TTC549 (cell line): ENCODE data around the gene ZCCHC2.

Source experiments
- FAIRE-seq: peaks from 2 replicates; lab custom pipeline; 2012; peaks lifted over from hg19 to GRCh38; lab: Jason Lieb, UNC

The ZCCHC2 gene

DNA sequence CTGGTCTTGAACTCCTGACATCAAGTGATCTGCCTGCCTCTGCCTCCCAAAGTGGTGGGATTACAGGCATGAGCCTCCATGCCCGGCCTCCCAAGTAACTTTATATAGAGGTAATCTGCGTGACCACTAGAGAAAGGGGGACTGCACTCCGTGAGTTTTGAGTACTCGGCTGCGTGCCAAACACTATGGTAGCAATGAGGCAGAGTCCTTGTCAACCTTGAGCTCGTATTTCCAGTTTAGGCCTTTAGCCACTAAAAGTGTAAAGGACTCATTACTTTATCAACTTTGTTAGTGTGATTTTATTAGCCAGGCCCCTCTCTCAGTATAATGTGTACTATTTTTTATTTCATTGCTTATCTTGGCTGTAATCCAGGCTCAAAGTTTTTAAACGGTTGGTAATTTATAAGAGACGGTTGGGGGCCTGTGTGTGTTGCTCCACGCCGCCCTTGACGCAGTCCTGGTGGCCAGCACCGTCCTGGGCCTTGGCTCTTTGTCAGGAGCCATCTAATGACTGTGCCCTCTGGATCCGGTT is 56.2 kb downstream of the ZCCHC2 start:
- FAIRE-seq: no peak

- no peak for FAIRE-seq
Observed at GRCh38 chr18:62583376-62583775, 60.6 kb downstream of the ZCCHC2 start.

DNA sequence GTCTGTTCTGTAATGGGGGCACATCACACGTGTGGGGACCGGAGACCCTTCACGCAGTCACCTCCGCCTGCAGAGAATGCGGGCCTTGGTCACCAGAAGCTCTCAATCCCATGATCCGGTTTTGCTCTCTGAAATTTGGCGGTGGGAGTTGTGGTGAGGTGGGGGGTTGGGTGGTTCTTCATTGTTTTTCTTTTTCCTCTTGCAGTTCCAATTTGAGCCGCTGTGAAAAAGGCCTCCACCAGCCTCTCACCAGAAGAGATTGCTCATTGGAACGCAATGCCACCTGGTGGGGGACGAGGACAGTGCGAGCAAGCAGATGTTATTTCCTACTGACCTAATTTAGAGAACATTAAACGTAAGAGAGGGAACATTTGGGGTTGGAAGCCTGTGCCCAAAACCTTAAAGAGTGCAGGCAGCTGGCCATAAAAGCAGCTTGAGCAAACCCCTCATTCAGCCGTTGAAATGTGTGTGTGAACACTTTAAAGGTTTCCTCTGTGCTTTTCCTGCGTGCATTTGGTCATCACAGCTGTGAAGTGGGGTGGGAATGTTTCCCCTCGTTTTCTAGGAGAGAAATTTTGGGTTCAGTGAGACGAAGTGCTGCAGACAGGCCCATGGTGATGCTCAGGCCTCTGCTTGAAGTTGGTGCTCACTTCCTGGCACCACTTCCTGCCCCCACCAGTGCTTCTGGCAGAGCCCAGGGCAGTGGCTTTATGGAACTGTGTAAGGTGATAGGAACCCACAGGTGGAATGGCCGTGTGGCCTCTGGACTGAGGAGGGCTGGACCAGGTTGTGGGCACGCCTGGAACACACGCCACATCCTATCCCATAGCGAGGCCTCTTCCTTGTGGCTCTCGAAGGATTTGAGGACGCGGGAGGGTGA is 61.7 kb downstream of the ZCCHC2 start:
- peak; percentile 58 for FAIRE-seq

DNA sequence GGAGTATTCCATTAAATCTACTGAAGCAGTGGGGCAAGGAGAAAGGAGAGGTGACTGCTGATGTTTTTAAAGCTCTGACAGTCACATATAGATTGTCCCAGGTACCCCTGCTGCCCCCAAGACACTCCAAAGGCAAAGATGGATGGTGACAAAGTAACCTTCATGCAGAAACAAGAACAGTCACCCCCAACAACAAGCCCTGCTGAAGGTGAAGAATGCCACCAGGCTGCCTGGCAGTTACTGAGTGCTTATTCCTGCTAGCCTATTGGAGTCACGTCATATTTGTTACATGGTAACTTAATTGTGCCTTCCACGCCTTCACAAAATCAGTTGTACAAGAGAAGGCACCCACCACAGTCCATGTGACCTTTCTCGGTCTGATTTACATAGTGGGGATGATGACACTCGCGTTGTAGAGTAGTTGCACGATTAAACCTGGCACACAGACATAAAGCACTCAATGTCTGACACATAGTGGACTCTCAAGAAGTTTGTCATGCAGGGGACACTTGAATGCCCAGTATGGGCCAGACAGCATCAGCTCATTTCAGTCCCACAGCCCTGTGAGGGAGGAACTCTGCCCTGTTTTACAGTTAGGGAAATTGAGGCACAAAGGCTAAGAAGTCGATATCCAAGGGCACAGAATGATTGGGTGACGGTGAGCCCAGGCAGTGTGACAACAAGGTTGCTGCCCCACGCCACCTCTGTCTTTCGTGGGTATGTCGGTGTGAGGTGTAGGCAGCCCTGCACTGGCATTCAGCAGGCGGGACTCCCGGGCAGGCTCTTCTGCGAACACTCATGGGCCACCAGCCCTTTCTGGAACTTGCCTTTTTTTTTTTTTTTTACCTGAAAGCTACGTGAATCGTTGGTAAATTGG is 62.7 kb downstream of the ZCCHC2 start:
- FAIRE-seq: no peak

- no peak for FAIRE-seq
Observed at GRCh38 chr18:62586151-62586774, 63.4 kb downstream of the ZCCHC2 start.

- FAIRE-seq: no peak
Observed at GRCh38 chr18:62586781-62587487, 64.1 kb downstream of the ZCCHC2 start.

DNA sequence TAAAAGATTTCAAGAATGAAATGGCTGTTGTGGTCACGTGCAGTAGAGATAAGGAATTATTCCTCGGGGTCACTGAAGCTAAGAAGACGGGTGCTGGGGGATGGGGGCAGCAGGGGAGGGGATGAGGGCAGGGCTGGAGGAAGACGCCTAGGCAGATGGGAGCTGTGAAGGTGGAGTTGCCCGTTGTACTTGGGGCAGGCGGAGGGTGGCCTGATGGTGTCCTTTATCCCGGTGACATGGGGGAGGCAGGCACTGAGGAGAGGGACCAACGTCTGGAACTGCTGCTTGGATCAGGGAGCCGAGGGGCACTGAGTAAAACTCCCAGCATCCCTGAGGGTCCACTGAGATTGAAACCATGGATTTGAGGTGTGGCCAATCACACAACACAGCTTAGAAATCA is 64.9 kb downstream of the ZCCHC2 start:
- FAIRE-seq: no peak

DNA sequence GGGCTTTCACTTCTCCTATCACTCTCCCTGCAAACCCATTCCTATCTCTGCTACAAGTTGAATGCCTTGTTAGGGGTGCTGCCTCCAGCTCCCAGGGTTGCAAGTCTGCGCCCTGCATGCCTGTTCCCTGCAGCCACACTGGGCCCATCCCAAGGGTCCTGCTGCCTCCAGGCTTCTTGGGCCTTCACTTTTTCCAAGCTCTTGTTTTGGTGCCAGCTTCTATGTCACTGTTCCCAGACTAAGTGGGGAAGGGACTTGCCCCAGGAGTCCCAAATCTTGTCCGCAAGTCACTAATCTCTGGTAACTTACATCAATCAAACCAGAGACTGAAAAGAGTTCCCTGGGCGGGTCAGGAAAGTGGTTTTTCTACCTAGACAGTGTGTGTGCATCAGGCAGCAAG is 65.4 kb downstream of the ZCCHC2 start:
- FAIRE-seq: no peak

- no peak for FAIRE-seq
Observed at GRCh38 chr18:62590799-62591590, 68.2 kb downstream of the ZCCHC2 start.

GRCh38 chr18:62596145-62597005 is 73.5 kb downstream of the ZCCHC2 start:
- FAIRE-seq: no peak

DNA sequence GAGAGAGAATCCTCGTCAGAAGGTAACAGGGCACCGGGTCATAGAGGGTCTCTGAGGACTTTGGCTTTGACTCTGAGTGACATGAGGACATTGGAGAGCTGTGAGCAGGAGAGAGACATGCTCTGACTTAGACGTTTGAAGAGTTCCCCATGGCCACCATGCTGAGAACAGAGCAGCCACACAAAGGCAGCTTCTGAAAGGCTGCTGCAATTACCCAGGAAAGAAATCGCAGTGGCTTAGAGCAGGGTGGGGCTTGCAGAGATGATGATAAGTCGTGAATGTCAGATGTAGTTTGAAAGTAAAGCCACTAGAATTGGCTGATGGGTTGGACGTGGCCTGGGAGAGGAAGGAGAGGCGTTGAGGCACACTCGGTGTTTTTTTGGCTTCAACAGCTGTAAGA is 79.0 kb downstream of the ZCCHC2 start:
- no peak for FAIRE-seq

- no peak for FAIRE-seq
Observed at GRCh38 chr18:62602706-62603105, 79.9 kb downstream of the ZCCHC2 start.

GRCh38 chr18:62603211-62603610 is 80.4 kb downstream of the ZCCHC2 start:
- FAIRE-seq: no peak

DNA sequence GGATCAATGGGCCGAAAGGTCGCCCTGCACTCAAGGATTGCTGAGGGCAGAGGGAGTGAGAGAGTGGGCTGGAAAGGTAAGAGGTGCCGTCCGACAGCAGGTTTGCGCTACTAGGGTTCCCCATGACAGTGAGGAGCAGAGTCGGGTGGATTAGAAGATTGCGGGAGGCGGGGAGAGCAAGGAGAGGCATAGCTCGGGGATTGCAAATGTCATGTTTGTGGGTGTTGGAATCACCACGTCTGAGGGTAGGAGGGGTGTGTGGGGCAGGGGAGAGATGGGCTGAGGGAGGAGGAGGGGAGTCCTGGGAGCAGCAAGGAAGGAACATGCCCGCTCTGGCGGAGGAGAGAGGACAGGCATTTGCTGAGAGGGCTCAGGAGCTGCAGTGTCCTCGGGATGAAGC is 81.2 kb downstream of the ZCCHC2 start:
- FAIRE-seq: no peak

GRCh38 chr18:62605685-62606084 is 82.9 kb downstream of the ZCCHC2 start:
- FAIRE-seq: no peak

DNA sequence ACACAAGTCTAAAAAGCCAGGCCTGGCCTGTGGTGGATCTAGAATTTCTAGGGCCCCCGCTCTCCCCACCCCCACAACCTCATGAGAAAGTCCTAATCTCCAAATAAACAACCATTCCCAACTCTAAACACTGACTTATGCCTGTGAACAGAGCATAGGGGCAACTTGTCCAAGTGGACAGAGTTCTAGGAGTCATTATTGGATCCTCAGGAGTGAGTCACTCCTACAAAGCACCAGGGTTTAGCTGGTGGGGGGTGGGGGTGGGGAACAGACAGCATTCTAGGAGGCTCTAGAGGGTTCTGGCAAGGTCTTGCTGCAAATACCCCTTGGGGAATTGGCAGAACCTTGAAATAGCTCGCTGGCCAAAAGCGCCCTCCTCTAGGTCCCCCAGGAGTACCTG is 83.3 kb downstream of the ZCCHC2 start:
- FAIRE-seq: no peak

GRCh38 chr18:62607302-62607701 is 84.5 kb downstream of the ZCCHC2 start:
- FAIRE-seq: no peak

DNA sequence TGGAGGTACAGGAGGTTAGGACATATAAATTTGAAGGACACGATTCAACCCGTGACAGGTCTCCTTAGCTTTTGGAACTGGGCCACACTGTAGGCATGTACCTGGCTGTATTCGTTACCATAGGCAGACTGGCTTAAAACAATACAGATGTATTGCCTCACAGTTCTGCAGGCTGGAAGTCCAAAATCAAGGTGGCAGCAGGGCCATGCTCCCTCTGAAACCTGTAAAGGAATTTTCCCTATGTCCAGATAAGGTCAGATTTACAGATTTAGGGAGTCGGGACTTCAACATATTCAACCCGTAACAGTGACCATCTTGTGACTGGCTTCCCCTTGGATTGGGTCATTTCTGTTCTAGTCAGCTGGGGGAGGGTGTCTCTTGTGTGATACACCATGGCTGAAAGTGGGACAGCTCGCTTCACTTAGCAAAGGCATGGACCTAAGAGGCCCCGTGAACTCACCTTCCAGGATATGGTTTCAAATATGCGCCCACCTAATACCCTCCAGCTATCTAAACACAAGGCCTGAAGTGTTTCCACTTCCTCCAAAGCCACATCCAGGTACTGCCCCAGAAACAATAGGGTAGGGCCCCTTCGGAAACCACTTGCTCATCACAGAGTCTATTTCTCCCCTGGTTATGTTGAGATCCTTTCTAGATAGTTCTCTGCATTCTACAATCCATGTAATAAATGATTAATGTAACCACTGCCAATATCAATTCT is 85.0 kb downstream of the ZCCHC2 start:
- FAIRE-seq: no peak

- no peak for FAIRE-seq
Observed at GRCh38 chr18:62609764-62610163, 86.9 kb downstream of the ZCCHC2 start.

GRCh38 chr18:62610351-62610700 is 87.5 kb downstream of the ZCCHC2 start:
- no peak for FAIRE-seq
